Glomerular visceral epithelial cell (primary cell): ENCODE results near the gene RERE.

ENCODE experiments used
- DNase-seq: peaks from one replicate; pipeline ENCODE4 v3.0.0-alpha.2; 2016; ENCODE audit errors: extremely low spot score

RERE gene

GRCh38 chr1:8408151-8408839 is 409.1 kb downstream of the RERE start:
- no peak for DNase-seq

- DNase-seq: no peak
Measured at GRCh38 chr1:8407652-8408051, 409.8 kb downstream of the RERE start.

- DNase-seq: no peak
Measured at GRCh38 chr1:8406960-8407359, 410.5 kb downstream of the RERE start.

- no peak for DNase-seq
Measured at GRCh38 chr1:8406011-8406410, 411.4 kb downstream of the RERE start.

GRCh38 chr1:8404460-8405370 is 412.7 kb downstream of the RERE start:
- DNase-seq: no peak

- DNase-seq: no peak
Measured at GRCh38 chr1:8402109-8402710, 415.2 kb downstream of the RERE start.

GRCh38 chr1:8398677-8399076 is 418.8 kb downstream of the RERE start:
- DNase-seq: no peak

- no peak for DNase-seq
Measured at GRCh38 chr1:8398086-8398485, 419.4 kb downstream of the RERE start.

GRCh38 chr1:8397511-8397910 is 419.9 kb downstream of the RERE start:
- peak; percentile 12 for DNase-seq

- peak; percentile 92 for DNase-seq
Measured at GRCh38 chr1:8396786-8397406, 420.5 kb downstream of the RERE start.

- peak; percentile 70 for DNase-seq
Measured at GRCh38 chr1:8396083-8396785, 421.2 kb downstream of the RERE start.

- DNase-seq: no peak
Measured at GRCh38 chr1:8395433-8395866, 422.0 kb downstream of the RERE start.

GRCh38 chr1:8394456-8395321 is 422.8 kb downstream of the RERE start:
- peak; percentile 47 for DNase-seq

- no peak for DNase-seq
Measured at GRCh38 chr1:8392522-8392921, 424.9 kb downstream of the RERE start.

GRCh38 chr1:8390707-8391106 is 426.7 kb downstream of the RERE start:
- DNase-seq: no peak

GRCh38 chr1:8389958-8390535 is 427.4 kb downstream of the RERE start:
- DNase-seq: no peak

- no peak for DNase-seq
Measured at GRCh38 chr1:8388732-8389562, 428.5 kb downstream of the RERE start.

GRCh38 chr1:8386247-8386646 is 431.2 kb downstream of the RERE start:
- no peak for DNase-seq

GRCh38 chr1:8384577-8384976 is 432.9 kb downstream of the RERE start:
- DNase-seq: no peak
